GM21786 (cell line): ENCODE data around the gene CHRNA9.
"Not testable (repeated sequence)": the region's sequence is repeated elsewhere in the genome, so short reads cannot be mapped to it uniquely, and the experiment has no call there.

Experiments used
- ATAC-seq: cut with Tn5 transposase; IDR thresholded peaks from one replicate; pipeline ENCODE4 v1.9.1; 2021; ENCODE audit not compliant: unreplicated experiment

CHRNA9 gene

DNA sequence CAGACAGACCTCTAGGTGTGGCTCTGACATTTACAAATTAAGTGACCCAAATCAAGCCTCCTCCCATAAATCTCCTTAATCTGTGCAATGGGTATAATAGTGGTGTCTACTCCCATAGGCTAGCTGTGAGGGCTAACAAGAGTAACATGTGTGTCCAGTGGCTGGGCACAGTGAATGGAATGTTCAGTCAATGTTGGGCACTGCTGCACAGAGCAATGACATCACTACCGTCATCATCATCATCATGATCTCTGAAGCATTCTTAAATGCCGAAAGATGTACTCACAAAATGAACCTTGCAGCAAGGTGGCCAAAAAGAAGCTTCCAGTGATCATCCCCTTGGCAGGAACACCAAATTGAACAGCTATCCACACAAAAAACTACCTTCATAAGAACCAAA is 43.5 kb downstream of the CHRNA9 start:
- no peak for ATAC-seq

- ATAC-seq: no peak
Measured at GRCh38 chr4:40379248-40379647, 44.1 kb downstream of the CHRNA9 start.

DNA sequence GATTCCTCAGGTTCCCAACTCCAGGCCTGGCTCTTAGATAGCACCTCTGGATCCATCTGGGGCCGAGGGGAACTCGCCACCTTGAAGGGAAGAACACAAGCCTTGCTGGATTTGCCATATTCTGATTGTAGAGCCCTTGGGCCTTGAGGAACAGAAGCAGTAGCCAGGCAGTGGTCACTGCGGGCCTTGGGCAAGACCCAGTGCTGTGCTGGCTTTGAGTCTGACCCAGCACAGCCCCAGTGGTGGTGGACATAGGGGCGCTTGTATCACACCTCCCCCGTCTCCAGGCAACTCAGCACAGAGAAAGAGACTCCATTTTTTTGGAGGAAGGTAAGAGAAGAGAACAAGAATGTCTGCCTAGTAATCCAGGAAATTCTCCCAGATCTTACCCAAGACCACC is 45.5 kb downstream of the CHRNA9 start:
- ATAC-seq: no peak

- ATAC-seq: no peak
Measured at GRCh38 chr4:40388239-40388638, 53.1 kb downstream of the CHRNA9 start.

DNA sequence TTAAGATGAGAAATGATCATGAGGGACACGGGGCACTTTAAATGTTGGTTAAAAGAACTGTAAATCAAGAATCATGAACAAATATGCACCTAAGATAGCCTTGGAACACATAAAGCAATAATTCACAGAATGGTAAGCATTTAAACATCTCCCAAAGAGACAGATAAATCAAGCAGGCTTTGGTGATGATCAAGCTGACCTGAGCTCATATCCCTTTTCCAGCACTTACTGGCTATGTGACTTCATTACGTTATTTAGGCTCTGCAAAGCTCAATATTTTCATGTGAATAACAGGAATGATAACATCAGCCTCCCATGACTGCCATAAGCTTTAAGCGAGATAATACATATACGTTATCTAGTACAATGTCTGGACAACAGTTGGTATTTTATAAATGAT is 54.9 kb downstream of the CHRNA9 start:
- ATAC-seq: no peak

GRCh38 chr4:40392241-40392640 is 57.1 kb downstream of the CHRNA9 start:
- ATAC-seq: not testable (repeated sequence)

DNA sequence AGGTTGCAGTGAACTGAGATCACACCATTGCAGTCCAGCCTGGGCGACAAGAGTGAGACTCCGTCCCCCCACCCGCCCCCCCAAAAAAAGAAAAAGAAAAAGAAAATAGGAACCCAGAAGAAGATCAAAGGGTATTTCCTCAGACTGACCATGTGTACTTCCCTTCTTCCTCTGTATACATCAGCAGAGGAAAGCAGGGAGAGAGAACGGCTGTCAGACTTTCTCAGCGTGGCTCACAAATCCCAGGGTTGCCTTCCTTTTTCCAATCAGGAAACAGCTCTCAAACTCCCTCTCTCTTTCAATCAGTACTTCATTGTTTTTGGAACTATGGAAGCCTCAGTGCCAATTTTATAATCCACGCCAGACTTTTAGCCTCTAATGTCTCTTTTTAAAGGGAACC is 59.1 kb downstream of the CHRNA9 start:
- ATAC-seq: no peak

GRCh38 chr4:40395166-40395900 is 60.2 kb downstream of the CHRNA9 start:
- no peak for ATAC-seq

GRCh38 chr4:40395908-40396793 is 61.0 kb downstream of the CHRNA9 start:
- no peak for ATAC-seq

GRCh38 chr4:40399578-40399977 is 64.4 kb downstream of the CHRNA9 start:
- no peak for ATAC-seq

- no peak for ATAC-seq
Measured at GRCh38 chr4:40401096-40401495, 66.0 kb downstream of the CHRNA9 start.

GRCh38 chr4:40401631-40402030 is 66.5 kb downstream of the CHRNA9 start:
- ATAC-seq: no peak

GRCh38 chr4:40402556-40402955 is 67.4 kb downstream of the CHRNA9 start:
- ATAC-seq: no peak

- ATAC-seq: no peak
Measured at GRCh38 chr4:40403081-40403480, 67.9 kb downstream of the CHRNA9 start.
